ENCODE data around the gene ERCC4.

- TF ChIP-seq CTCF (IDR thresholded peaks at IDR 0.05; ENCODE audit: low read depth, low read length): no peak
- TF ChIP-seq EZH2phosphoT487 (IDR thresholded peaks at IDR 0.05; ENCODE audit: low read depth): no peak
These were observed 26.0 kb downstream of the ERCC4 start for GRCh38 chr16:13945744-13946485.

Data from OCI-LY3 (cell line).